A673 (cell line): ENCODE data around the gene ENOX1. TPM values are rescaled to one million over a fixed set of nuclear protein-coding genes. Genes with fewer than 3 reads are reported as not detected.

ENCODE experiments used
- BruUV-seq: library from RNA; stranded (reverse); fragments of 400-500 nt; replicated peaks from 2 replicates; lab custom pipeline; 2021; lab: Mats Ljungman, UMichigan
- CTCF ChIA-PET: fragments of 300-600 bp; sonication (Branson Sonifier 250); formaldehyde crosslinking; loops from one replicate; lab custom pipeline; 2022; ENCODE audit warnings: antibody characterized with exemption; lab: Charles Lee
- POLR2A ChIA-PET: fragments of 300-600 bp; sonication (Branson Sonifier 250); formaldehyde crosslinking; loops from one replicate; lab custom pipeline; 2022; ENCODE audit warnings: antibody characterized with exemption; ENCODE audit not compliant: low non-redundant PET; lab: Charles Lee
- DNase-seq: peaks from one replicate; pipeline ENCODE4 v3.0.0-alpha.2; 2015; ENCODE audit warnings: low spot score
- H3K27ac ChIP-seq: fragments of 200-600 bp; sonication (generic); 2 replicates; pipeline ENCODE4 v1.5.1; 2016; ENCODE audit warnings: mixed run types, low read depth, mild to moderate bottlenecking, mixed read lengths, antibody characterized with exemption, low read length; ENCODE audit not compliant: poor library complexity, severe bottlenecking
- H3K27me3 ChIP-seq: fragments of 200-600 bp; sonication (generic); replicated peaks from 2 replicates; pipeline ENCODE4 v1.6.1; 2017; ENCODE audit warnings: mixed run types, low read depth, mild to moderate bottlenecking, mixed read lengths, antibody characterized with exemption, low read length; ENCODE audit not compliant: insufficient read depth, poor library complexity
- H3K36me3 ChIP-seq: fragments of 200-600 bp; sonication (generic); 2 replicates; pipeline ENCODE4 v1.6.1; 2016; ENCODE audit warnings: mixed run types, mild to moderate bottlenecking, mixed read lengths, antibody characterized with exemption, low read length; ENCODE audit not compliant: insufficient read depth, poor library complexity, severe bottlenecking
- H3K4me1 ChIP-seq: fragments of 200-600 bp; sonication (generic); 2 replicates; pipeline ENCODE4 v1.6.1; 2017; ENCODE audit warnings: mixed run types, mild to moderate bottlenecking, mixed read lengths, antibody characterized with exemption, low read length; ENCODE audit not compliant: insufficient read depth, poor library complexity, severe bottlenecking
- H3K4me3 ChIP-seq: fragments of 200-600 bp; sonication (generic); 2 replicates; pipeline ENCODE4 v1.5.1; 2016; ENCODE audit warnings: low read depth, mixed run types, mild to moderate bottlenecking, mixed read lengths, low read length; ENCODE audit not compliant: poor library complexity, severe bottlenecking
- H3K9me3 ChIP-seq: fragments of 200-600 bp; sonication (generic); 2 replicates; pipeline ENCODE4 v1.6.1; 2016; ENCODE audit warnings: mixed run types, low read depth, mild to moderate bottlenecking, mixed read lengths, antibody characterized with exemption, low read length; ENCODE audit not compliant: poor library complexity, severe bottlenecking
- CTCF ChIP-seq: fragments of 300-800, 200-600 bp; sonication (generic); conservative IDR thresholded peaks from 2 replicates; pipeline ENCODE4 v1.5.1; 2017; ENCODE audit warnings: low read depth, mild to moderate bottlenecking, antibody characterized with exemption, low read length, moderate library complexity, mixed read lengths
- EZH2 ChIP-seq: fragments of 200-600 bp; sonication (generic); IDR thresholded peaks from 2 replicates; pipeline ENCODE4 v1.6.1; 2017; ENCODE audit warnings: borderline replicate concordance, low read depth, mild to moderate bottlenecking, mixed read lengths, antibody characterized with exemption, low read length; ENCODE audit not compliant: poor library complexity, severe bottlenecking
- intact Hi-C: fragments of 100-400 bp; cut with micrococcal nuclease; formaldehyde crosslinking; loops from one replicate; pipeline ENCODE4 v1.10.0; 2022; ENCODE audit not compliant: unreplicated experiment
- total RNA-seq: library from RNA; stranded (reverse); gene quantifications from 2 replicates; pipeline ENCODE4 v1.2.3, GENCODE V29; 2021

Gene ENOX1
- total RNA-seq, 1 experiment from 2014 or later, result 4.4 TPM

- no peak overlapping the region for H3K27ac ChIP-seq
- CTCF ChIA-PET, result no interaction called here
- POLR2A ChIA-PET, result no interaction called here
- TF ChIP-seq CTCF (no peak), EZH2 (no peak)
- DNase-seq, result no peak
- no TSS peak for BruUV-seq
- no peaks in the 10 kb centered on the region for H3K4me1 ChIP-seq
- H3K4me3 ChIP-seq, result no peak overlapping the region
- intact Hi-C loops, result no loop called here
- H3K9me3 ChIP-seq, result no peaks in the 10 kb centered on the region
- H3K36me3 ChIP-seq, result no peaks in the 10 kb centered on the region
- H3K27me3 ChIP-seq, result no peaks in the 10 kb centered on the region
These were observed 123.8 kb downstream of the ENOX1 start for GRCh38 chr13:43662976-43663375.

GRCh38 chr13:43661161-43661830 lies 125.5 kb downstream of the ENOX1 start:
- Histone ChIP-seq H3K4me3 (no peak overlapping the region), H3K9me3 (no peaks in the 10 kb centered on the region), H3K4me1 (no peaks in the 10 kb centered on the region), H3K27me3 (no peaks in the 10 kb centered on the region), H3K36me3 (no peaks in the 10 kb centered on the region), H3K27ac (no peak overlapping the region)
- DNase-seq, result no peak
- intact Hi-C loops, result no loop called here
- CTCF ChIA-PET, result no interaction called here
- TF ChIP-seq EZH2 (no peak), CTCF (no peak)
- POLR2A ChIA-PET, result no interaction called here
- no TSS peak for BruUV-seq

GRCh38 chr13:43657485-43657884 lies 129.3 kb downstream of the ENOX1 start:
- intact Hi-C loops, result no loop called here
- Histone ChIP-seq H3K27me3 (no peaks in the 10 kb centered on the region), H3K36me3 (no peaks in the 10 kb centered on the region), H3K27ac (no peak overlapping the region), H3K4me1 (no peaks in the 10 kb centered on the region), H3K9me3 (no peaks in the 10 kb centered on the region), H3K4me3 (no peak overlapping the region)
- no TSS peak for BruUV-seq
- TF ChIP-seq CTCF (no peak), EZH2 (no peak)
- ChIA-PET CTCF (no interaction called here), POLR2A (no interaction called here)
- no peak for DNase-seq
